A204.1 (cell line): Measurements from ENCODE around the gene MIGA2.
"Not testable (repeated sequence)": the region's sequence is repeated elsewhere in the genome, so short reads cannot be mapped to it uniquely, and the experiment has no call there.

Experiments used
- FAIRE-seq: peaks from 2 replicates; lab custom pipeline; 2012; peaks lifted over from hg19 to GRCh38; lab: Jason Lieb, UNC

MIGA2 gene

GRCh38 chr9:129102095-129102525, 65.7 kb downstream of the MIGA2 start:
- FAIRE-seq, result no peak

- no peak for FAIRE-seq
Observed at GRCh38 chr9:129102791-129103594, 66.6 kb downstream of the MIGA2 start.

DNA sequence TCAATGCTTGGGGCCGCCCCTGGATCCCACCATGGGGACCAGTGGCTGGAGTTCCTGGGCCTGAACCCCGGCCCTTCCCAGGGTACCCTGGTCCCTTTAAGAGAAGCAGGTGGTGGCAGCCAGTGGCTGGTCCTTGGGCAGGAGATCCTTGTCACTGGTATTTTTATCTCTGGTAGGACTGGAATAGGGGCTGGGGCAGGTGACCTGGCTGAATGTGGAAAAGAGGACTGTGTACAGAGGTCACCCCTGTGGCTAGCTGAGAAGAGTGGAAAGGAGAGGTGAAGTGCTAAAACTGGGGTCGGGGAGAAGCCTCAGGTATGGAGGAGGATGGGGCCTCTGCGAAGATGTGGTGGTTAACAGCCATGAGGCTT, 67.2 kb downstream of the MIGA2 start:
- no peak for FAIRE-seq

- FAIRE-seq, result no peak
Observed at GRCh38 chr9:129104051-129104450, 67.6 kb downstream of the MIGA2 start.

GRCh38 chr9:129105857-129106694, 69.7 kb downstream of the MIGA2 start:
- no peak for FAIRE-seq

- no peak for FAIRE-seq
Observed at GRCh38 chr9:129107651-129108050, 71.2 kb downstream of the MIGA2 start.

GRCh38 chr9:129108083-129108804, 71.8 kb downstream of the MIGA2 start:
- FAIRE-seq, result no peak

DNA sequence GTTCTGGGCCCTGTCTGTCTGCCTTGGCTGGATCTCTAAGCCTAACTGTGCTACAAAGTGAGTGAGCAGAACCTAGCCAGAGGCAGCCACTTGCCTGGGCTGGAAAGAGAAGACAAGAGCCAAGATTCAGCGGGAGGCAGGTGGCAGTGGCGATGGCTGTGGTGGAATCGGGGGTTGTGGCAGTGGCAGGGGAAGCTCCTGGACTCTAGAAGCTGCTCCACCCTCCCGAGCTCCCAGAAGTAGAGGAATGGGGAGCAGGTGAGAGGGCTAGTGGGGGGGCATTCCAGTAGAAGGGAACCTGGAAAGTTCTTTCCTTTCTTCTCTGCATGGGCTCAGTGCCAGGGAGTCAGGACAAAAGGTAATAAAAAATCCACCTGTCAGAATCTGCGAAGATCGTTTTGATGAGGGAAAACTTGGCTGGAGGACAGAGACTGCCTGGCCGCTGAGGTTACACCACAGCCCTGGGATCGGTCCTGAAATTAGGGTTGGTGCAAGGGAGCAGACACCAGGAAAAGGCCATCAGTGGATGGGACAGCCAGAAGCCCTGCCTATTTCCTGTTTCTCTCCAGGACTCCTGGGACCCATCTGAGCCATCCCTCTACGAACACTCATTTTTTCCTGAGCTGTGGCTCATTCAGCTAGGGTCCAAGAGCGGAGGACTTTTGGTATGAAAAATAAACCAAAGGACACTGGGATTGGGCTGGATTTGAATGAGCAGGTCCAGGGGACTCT, 72.5 kb downstream of the MIGA2 start:
- no peak for FAIRE-seq

DNA sequence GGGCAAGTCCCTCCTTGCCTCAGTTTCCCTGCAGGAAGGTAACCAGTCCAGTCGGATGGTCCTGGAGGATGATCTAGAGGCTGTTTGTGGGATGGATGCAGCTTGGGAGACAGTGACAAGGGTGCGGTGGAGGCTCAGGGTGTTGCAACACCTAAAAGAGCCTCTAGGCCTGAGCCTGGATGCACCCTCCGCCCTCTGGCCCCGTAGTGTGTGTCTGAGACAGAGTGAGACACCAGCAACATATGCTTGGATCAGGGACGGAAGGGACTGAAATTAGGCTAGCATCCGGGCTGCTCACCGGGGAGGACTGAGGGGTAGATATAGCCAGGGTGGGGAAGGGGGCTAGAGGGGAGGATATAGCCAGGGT, 73.1 kb downstream of the MIGA2 start:
- FAIRE-seq, result no peak

GRCh38 chr9:129109952-129110739, 73.7 kb downstream of the MIGA2 start:
- FAIRE-seq, result no peak

DNA sequence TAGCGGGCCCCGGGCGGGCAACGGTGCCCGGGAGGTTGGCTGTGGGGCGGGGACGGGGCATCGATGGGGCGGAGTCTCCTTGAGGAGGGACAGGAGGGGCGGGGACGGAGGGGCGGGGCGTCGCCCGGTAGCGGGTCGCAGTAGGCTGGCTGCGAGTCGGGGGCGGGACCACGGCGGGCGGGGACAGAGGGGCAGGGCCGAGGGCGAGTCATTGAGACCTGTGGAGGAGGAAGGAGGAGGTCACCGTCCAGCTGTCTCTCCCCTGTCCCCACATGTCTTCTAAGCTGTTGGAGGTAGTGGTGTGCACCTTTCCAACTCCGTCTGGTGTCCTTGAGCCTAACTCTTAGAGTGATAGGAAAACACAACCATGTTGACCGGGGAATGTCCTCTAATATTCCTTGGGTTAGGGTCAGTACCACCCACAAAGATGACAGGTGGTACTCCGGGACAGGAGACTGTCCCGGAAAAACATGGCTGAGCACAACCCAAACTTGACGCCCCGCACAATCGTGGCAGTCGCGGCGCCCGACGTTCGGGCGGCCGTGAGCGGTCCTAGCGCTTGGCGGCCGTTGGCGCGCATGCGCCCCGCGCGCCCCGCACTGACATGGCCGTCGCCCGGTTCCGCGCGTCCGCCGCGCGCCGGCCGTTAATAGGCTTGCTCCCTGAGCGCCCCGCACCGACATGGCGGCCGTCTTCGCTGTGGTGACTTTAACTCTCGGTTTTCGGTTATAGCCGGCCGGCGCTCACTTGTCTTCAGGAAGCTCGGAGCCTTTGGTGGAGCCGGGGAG, 74.5 kb downstream of the MIGA2 start, which contains the start of the genes CRAT and PTPA:
Gene CRAT (minus strand): TSS at position 54 of the 788 bp plus-strand sequence. CDS start 284 bp downstream, outside the sequence.
Gene PTPA (plus strand): TSS at position 676 of the 788 bp plus-strand sequence. CDS start 186 bp downstream, outside the sequence.
- no peak for FAIRE-seq

DNA sequence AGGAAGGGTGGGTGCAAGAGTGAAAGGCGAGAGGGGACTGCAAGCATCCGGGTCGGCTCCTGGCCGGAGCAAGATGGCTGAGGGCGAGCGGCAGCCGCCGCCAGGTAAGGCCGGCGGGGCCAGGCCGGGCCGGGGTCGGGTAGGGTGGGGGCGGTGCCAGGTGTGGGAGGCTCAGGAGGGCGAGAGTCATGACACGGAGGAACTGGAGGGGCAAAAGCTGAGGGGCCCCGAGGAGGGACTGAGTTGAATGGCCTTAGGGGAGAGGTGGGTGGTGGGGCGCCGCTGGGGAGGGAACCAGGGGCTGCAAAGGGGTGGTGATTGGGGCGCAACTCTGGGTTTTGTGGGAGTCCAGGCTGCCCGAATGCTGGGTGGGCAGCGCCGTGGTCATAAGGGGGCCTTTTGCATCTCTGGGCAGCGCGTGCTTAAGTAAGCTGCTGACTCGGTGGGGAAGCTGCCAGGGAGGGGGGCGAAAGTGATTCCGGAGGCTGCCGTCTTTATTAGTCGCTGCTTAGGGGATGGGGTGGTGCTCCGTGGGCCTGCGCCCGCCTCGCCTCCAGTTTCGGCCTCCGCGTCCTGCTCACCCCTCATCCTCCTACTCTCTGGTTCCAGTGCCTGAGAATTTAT, 75.2 kb downstream of the MIGA2 start:
- no peak for FAIRE-seq

DNA sequence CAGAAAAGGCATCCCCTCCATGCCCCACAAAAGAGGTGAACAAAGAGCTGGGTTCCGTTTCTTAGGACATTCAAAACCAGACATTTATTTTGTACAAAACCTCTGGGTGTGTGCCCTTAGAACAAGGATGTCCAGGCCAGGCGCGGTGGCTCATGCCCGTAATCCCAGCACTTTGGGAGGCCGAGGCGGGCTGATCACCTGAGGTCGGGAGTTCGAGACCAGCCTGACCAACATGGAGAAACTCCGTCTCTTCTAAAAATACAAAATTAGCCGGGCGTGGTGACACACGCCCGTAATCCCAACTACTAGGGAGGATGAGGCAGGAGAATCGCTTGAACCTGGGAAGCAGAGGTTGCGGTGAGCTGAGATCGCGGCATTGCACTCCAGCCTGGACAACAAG, 76.1 kb downstream of the MIGA2 start:
- FAIRE-seq, result not testable (repeated sequence)

GRCh38 chr9:129113645-129114304, 77.3 kb downstream of the MIGA2 start:
- FAIRE-seq, result no peak

DNA sequence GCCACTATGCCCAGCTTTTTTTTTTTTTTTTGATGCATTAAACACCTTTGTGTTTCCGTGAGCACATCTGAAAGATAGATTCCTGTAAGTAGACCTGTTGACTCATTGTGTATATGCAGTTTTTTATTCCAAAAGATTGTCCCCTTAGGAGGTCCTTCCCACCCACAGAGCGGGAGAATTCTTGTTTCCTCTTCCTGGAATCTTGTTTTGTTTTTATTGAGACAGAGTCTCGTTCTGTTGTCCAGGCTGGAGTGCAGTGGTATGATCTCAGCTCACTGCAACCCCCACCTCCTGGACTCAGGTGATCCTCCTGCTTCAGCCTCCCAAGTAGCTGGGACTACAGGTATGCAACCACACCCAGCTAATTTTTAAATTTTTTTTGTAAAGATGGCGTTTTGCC, 82.4 kb downstream of the MIGA2 start:
- no peak for FAIRE-seq

DNA sequence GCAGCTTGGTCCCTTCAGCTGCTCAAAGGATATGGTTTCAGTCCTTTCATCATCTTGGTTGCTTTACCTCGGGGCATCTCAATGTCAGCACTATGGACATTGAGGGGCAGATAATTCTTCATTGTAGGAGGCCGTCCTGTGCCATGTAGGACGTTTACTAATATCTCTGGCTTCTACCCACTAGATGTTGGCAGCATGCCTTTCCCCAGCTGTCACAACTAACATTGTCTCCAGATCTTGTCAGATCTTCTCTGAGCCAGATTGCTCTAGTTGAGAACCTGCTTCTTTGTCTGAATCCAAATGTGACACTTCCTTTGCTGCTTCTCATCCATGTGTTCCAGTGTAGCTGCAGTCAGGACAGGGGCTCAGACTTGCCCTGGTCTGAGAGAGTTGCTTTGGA, 85.1 kb downstream of the MIGA2 start:
- FAIRE-seq, result no peak
